BJ (cell line): Measurements from ENCODE around the gene GPR146. TPM values are rescaled to one million over a fixed set of nuclear protein-coding genes. Genes with fewer than 3 reads are reported as not detected.
A peak's percentile ranks its signal among the peaks of the same experiment; 100 is the strongest.

Experiments
- CTCF ChIA-PET: fragments of 350-600 bp; formaldehyde crosslinking; extraction: SDS; loops from one replicate; lab custom pipeline; 2021; ENCODE audit warnings: antibody characterized with exemption, inconsistent platforms; lab: Yijun Ruan, JAX
- POLR2A ChIA-PET: fragments of 300-600 bp; sonication (Branson Sonifier 250); formaldehyde crosslinking; extraction: SDS; loops from one replicate; lab custom pipeline; 2021; ENCODE audit warnings: antibody characterized with exemption; lab: Charles Lee
- DNase-seq: peaks from one replicate; pipeline ENCODE4 v3.0.0-alpha.2; 2011; ENCODE audit warnings: low read depth
- H3K27me3 ChIP-seq: 2 replicates; pipeline ENCODE4 v1.6.0; 2011; ENCODE audit warnings: low read length; ENCODE audit not compliant: control insufficient read depth, insufficient read depth
- H3K36me3 ChIP-seq: 2 replicates; pipeline ENCODE4 v1.5.1; 2011; ENCODE audit warnings: low read length; ENCODE audit not compliant: control insufficient read depth, insufficient read depth
- H3K4me3 ChIP-seq: 2 replicates; pipeline ENCODE4 v1.5.1; 2011; ENCODE audit warnings: low read depth, mild to moderate bottlenecking, control low read depth, low read length
- polyA plus RNA-seq: library from polyadenylated mRNA; depleted of rRNA; stranded (reverse); fragments of >200 nt; gene quantifications from 2 replicates; pipeline ENCODE4 v1.2.3, GENCODE V29; 2011
- TF ChIP-seq, protein P1 (sequence below): IDR thresholded peaks from 2 replicates; pipeline ENCODE4 v1.5.1; 2011; ENCODE audit warnings: low read depth, mild to moderate bottlenecking, control low read depth, inconsistent platforms, low read length, moderate library complexity; ENCODE audit not compliant: insufficient read depth

The GPR146 gene
- polyA plus RNA-seq, 1 experiment: 4.5 TPM

DNA sequence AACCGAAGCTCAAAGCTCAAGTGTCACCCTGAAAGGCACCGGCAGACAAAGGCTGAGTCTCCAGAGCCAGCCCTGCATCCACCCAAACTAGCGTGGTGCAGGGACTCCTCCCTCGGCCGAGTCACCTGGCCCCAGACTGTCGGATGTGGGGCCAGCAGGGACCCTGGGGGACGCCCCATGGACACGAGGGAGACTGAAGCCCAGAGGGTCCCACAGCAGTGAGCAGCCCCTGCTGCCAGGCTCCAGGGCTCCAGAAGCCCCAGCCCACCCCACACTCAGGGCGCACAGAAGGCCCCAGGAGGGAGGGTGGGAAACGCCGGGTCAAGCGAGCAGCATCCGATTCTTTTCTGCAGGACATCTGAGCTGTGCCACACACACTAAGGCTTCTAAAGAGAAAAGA lies 20.2 kb downstream of the GPR146 start:
- POLR2A ChIA-PET: interaction anchor here (0.6 kb wide), 1 partner anchor 73 kb away, joined by 3 read pairs; a partner anchor contains a TSS
- TF ChIP-seq, protein P1, sequence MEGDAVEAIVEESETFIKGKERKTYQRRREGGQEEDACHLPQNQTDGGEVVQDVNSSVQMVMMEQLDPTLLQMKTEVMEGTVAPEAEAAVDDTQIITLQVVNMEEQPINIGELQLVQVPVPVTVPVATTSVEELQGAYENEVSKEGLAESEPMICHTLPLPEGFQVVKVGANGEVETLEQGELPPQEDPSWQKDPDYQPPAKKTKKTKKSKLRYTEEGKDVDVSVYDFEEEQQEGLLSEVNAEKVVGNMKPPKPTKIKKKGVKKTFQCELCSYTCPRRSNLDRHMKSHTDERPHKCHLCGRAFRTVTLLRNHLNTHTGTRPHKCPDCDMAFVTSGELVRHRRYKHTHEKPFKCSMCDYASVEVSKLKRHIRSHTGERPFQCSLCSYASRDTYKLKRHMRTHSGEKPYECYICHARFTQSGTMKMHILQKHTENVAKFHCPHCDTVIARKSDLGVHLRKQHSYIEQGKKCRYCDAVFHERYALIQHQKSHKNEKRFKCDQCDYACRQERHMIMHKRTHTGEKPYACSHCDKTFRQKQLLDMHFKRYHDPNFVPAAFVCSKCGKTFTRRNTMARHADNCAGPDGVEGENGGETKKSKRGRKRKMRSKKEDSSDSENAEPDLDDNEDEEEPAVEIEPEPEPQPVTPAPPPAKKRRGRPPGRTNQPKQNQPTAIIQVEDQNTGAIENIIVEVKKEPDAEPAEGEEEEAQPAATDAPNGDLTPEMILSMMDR: no peak
- CTCF ChIA-PET: interaction anchor here (0.6 to 4.2 kb wide), 13 partner anchors 12 to 155 kb away, joined by 3 to 367 read pairs (median 6); partner anchors contain the start of gene GPR146
- no peaks in the 10 kb centered on the region for H3K36me3 ChIP-seq
- DNase-seq: no peak
- no peaks in the 10 kb centered on the region for H3K27me3 ChIP-seq
- no peak overlapping the region for H3K4me3 ChIP-seq

DNA sequence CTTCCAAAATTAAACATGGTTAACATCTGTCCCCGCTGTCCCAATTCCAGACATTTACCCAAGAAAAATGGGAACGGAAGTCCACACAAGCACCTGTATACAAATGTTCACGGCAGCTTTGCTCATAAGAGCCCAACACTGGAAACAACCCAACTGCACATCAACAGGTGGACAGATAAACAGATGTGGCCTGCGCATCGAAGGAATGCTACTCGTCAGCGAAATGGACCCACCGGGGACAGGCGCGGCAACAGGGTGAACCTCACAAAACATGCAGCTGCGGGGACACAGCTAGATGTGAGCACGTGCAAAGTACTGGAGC lies 20.9 kb downstream of the GPR146 start:
- DNase-seq: no peak
- Histone ChIP-seq H3K27me3 (no peaks in the 10 kb centered on the region), H3K4me3 (no peak overlapping the region), H3K36me3 (no peaks in the 10 kb centered on the region)
- TF ChIP-seq, protein P1: no peak
- ChIA-PET CTCF (interaction anchor here (0.6 to 4.2 kb wide), 41 partner anchors 9 to 339 kb away, joined by 3 to 367 read pairs (median 6); partner anchors contain the start of genes COX19, GPER1 and GPR146), POLR2A (no interaction called here)

DNA sequence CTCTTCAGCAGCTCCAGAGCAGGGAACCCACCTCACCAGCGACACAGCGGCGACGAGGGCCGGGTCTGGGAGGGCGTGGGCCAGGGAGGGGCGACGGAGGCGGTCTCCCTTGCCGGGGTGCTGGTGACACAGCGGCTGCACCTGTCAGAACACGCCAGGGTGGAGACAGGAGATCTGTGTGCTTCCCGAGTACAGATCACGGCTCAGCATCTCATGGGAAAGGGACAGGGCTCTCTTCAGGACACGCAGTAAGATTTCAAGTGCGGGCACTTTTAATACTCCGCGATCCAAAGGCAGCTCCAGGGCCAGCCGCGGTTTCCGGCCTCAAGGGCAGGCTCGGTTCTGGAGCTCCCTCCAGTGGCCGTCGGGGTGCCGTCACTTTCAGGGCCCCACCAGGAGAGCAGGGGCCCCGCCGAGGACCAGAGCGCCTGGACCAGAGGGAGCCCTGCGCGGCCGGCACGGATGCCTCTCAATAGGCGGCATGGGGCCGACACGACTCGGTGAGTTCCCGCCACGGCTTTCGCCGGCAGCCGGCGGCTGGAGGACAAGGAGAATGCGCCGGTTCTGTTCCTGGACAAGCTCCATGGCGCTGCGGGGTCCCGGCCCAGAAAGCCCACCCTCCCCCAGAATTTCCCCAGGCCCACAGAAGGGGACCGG lies 21.4 kb downstream of the GPR146 start:
- H3K4me3 ChIP-seq: no peak overlapping the region
- TF ChIP-seq, protein P1: peak; percentile 94

DNA sequence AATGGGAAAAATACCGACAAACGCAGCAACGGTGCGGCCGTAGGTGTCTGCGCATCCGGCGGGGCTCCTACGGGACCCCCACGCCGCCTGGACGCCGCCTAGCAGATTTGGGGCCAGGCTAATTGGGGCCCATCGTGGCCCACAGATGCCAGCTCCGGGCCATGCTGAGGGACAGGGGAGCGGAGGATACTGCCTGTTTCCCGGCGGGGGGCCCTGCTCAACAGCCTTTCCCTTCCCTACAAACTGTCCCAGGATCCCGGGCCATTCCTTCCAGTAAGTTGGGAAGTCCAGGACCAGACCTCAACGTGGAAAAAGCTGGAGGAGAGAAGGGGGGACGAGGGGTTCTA lies 21.9 kb downstream of the GPR146 start:
- no peaks in the 10 kb centered on the region for H3K27me3 ChIP-seq
- ChIA-PET POLR2A (no interaction called here), CTCF (interaction anchor here (0.9 to 4.2 kb wide), 34 partner anchors 10 to 156 kb away, joined by 3 to 367 read pairs (median 6); partner anchors contain the start of genes COX19, GPER1 and GPR146)
- no peak overlapping the region for H3K4me3 ChIP-seq
- DNase-seq: no peak
- TF ChIP-seq, protein P1: no peak
- no peaks in the 10 kb centered on the region for H3K36me3 ChIP-seq

More for the DNA sequence above, 21.4 kb downstream of the GPR146 start:
- ChIA-PET POLR2A (no interaction called here), CTCF (interaction anchor here (0.6 to 4.2 kb wide), 41 partner anchors 9 to 338 kb away, joined by 3 to 367 read pairs (median 6); partner anchors contain the start of genes COX19, GPER1 and GPR146)
- Histone ChIP-seq H3K27me3 (no peaks in the 10 kb centered on the region), H3K36me3 (no peaks in the 10 kb centered on the region)
- DNase-seq: no peak

DNA sequence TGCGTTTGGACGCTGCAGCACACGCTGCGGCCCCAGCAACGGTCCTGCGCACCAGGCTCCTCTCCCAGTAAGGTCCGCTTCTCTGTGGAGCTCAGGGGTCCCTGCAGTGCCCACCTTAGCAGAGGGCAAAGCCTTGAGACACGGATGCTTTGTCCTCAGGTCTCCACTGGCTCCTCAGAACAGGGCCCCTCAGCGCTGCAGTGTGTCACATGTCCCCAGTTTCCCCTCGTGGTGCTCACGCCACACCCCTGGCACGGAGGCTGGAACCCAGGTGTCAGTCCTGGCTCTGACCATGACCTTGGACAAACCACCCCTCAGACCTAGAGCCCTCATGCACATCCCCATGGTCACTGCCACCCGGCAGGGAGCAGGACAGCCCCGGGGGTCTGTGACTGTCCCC lies 23.7 kb downstream of the GPR146 start:
- Histone ChIP-seq H3K36me3 (no peaks in the 10 kb centered on the region), H3K27me3 (no peaks in the 10 kb centered on the region), H3K4me3 (no peak overlapping the region)
- no peak for DNase-seq
- ChIA-PET POLR2A (no interaction called here), CTCF (interaction anchor here (1.0 to 2.0 kb wide), 3 partner anchors 42 to 90 kb away, joined by 3 to 26 read pairs (median 3); no protein-coding TSS in a partner anchor)
- TF ChIP-seq, protein P1: no peak
